GM23338 (cell line): ENCODE measurements around the gene DCPS. TPM values are rescaled to one million over a fixed set of nuclear protein-coding genes. Genes with fewer than 3 reads are reported as not detected.
A peak's percentile ranks its signal among the peaks of the same experiment; 100 is the strongest.

Experiments
- ATAC-seq: fragments of 200-7000 bp; cut with Tn5 transposase; 3 replicates; pipeline ENCODE4 v1.9.1; 2020
- DNase-seq: peaks from one replicate; pipeline ENCODE4 v3.0.0-alpha.2; 2015; ENCODE audit warnings: low spot score
- H2AFZ ChIP-seq: fragments of 200-600 bp; sonication (generic); 2 replicates; pipeline ENCODE4 v1.8.0; 2016; ENCODE audit warnings: antibody characterized with exemption, mild to moderate bottlenecking, moderate library complexity
- H3F3A ChIP-seq: fragments of 200-600 bp; sonication (generic); replicated peaks from 2 replicates; pipeline ENCODE4 v1.8.0; 2017; ENCODE audit warnings: antibody characterized with exemption, mixed run types, low read depth
- H3K27ac ChIP-seq: fragments of 200-600 bp; sonication (generic); 2 replicates; pipeline ENCODE4 v1.6.1; 2016; ENCODE audit warnings: low read depth
- H3K27me3 ChIP-seq: fragments of 200-600 bp; sonication (generic); 2 replicates; pipeline ENCODE4 v1.8.0; 2016; ENCODE audit warnings: mild to moderate bottlenecking, mixed run types, moderate library complexity; ENCODE audit not compliant: insufficient read depth
- H3K36me3 ChIP-seq: fragments of 200-600 bp; sonication (generic); 2 replicates; pipeline ENCODE4 v1.8.0; 2016; ENCODE audit warnings: mild to moderate bottlenecking; ENCODE audit not compliant: insufficient read depth
- H3K4me1 ChIP-seq: fragments of 200-600 bp; sonication (generic); 2 replicates; pipeline ENCODE4 v1.8.0; 2016; ENCODE audit warnings: mild to moderate bottlenecking, moderate library complexity; ENCODE audit not compliant: insufficient read depth
- H3K4me2 ChIP-seq: fragments of 200-600 bp; sonication (generic); 2 replicates; pipeline ENCODE4 v1.7.1; 2017; ENCODE audit warnings: mixed run types
- H3K4me3 ChIP-seq: fragments of 200-600 bp; sonication (generic); 2 replicates; pipeline ENCODE4 v1.6.1; 2016; ENCODE audit warnings: mixed run types
- H3K79me2 ChIP-seq: fragments of 200-600 bp; sonication (generic); replicated peaks from 2 replicates; pipeline ENCODE4 v1.8.0; 2017; ENCODE audit warnings: mild to moderate bottlenecking; ENCODE audit not compliant: insufficient read depth
- H3K9me2 ChIP-seq: fragments of 200-600 bp; sonication (generic); 2 replicates; pipeline ENCODE4 v1.8.0; 2017; ENCODE audit not compliant: insufficient read depth
- H4K20me1 ChIP-seq: fragments of 200-600 bp; sonication (generic); replicated peaks from 2 replicates; pipeline ENCODE4 v1.8.0; 2017; ENCODE audit warnings: mild to moderate bottlenecking; ENCODE audit not compliant: insufficient read depth
- H3K27ac Mint-ChIP-seq: 2 replicates; pipeline ENCODE4 v1.8.0; 2020; ENCODE audit warnings: inconsistent platforms, mild to moderate bottlenecking, moderate library complexity, mixed read lengths
- H3K27me3 Mint-ChIP-seq: 3 replicates; pipeline ENCODE4 v1.8.0; 2022; ENCODE audit warnings: low read depth, mild to moderate bottlenecking, moderate library complexity, mixed read lengths, inconsistent platforms; ENCODE audit not compliant: insufficient read depth, poor library complexity
- H3K36me3 Mint-ChIP-seq: 3 replicates; pipeline ENCODE4 v1.8.0; 2021; ENCODE audit warnings: low read depth, mild to moderate bottlenecking, inconsistent platforms, moderate library complexity, mixed read lengths
- H3K4me1 Mint-ChIP-seq: 3 replicates; pipeline ENCODE4 v1.8.0; 2020; ENCODE audit warnings: mild to moderate bottlenecking, inconsistent platforms, mixed read lengths
- H3K4me3 Mint-ChIP-seq: 3 replicates; pipeline ENCODE4 v1.8.0; 2021; ENCODE audit warnings: moderate library complexity, mild to moderate bottlenecking, inconsistent platforms, mixed read lengths
- H3K9me3 Mint-ChIP-seq: 3 replicates; pipeline ENCODE4 v1.8.0; 2020; ENCODE audit warnings: moderate library complexity, mild to moderate bottlenecking, inconsistent platforms, mixed read lengths
- CREB1 ChIP-seq: fragments of 250-450 bp; sonication (Bioruptor Pico); IDR thresholded peaks from 2 replicates; pipeline ENCODE4 v1.5.0; 2020; ENCODE audit warnings: low read depth, mild to moderate bottlenecking, moderate library complexity
- ETS1 ChIP-seq: IDR thresholded peaks from 2 replicates; pipeline ENCODE4 v1.6.1; 2016; ENCODE audit warnings: antibody characterized with exemption
- EZH2 ChIP-seq: fragments of 200-600 bp; sonication (generic); IDR thresholded peaks from one replicate; pipeline ENCODE4 v1.8.0; 2017; ENCODE audit warnings: antibody characterized with exemption, mild to moderate bottlenecking, low read depth; ENCODE audit not compliant: unreplicated experiment
- EZH2phosphoT487 ChIP-seq: fragments of 200-600 bp; sonication (generic); IDR thresholded peaks from one replicate; pipeline ENCODE4 v1.8.1; 2018; ENCODE audit warnings: antibody characterized with exemption; ENCODE audit not compliant: unreplicated experiment
- JUNB ChIP-seq: IDR thresholded peaks from one replicate; pipeline ENCODE4 v1.6.1; 2016; ENCODE audit warnings: antibody characterized with exemption; ENCODE audit not compliant: unreplicated experiment
- NANOG ChIP-seq: IDR thresholded peaks from 2 replicates; pipeline ENCODE4 v1.6.1; 2016; ENCODE audit warnings: antibody characterized with exemption, borderline replicate concordance
- POLR2AphosphoS5 ChIP-seq: IDR thresholded peaks from 2 replicates; pipeline ENCODE4 v1.6.1; 2016; ENCODE audit warnings: antibody characterized with exemption, low read depth
- REST ChIP-seq: IDR thresholded peaks from one replicate; pipeline ENCODE4 v1.6.1; 2018; ENCODE audit warnings: antibody characterized with exemption; ENCODE audit not compliant: unreplicated experiment
- STAT1 ChIP-seq: IDR thresholded peaks from one replicate; pipeline ENCODE4 v1.6.1; 2016; ENCODE audit warnings: antibody characterized with exemption; ENCODE audit not compliant: unreplicated experiment
- ZNF114 ChIP-seq: fragments of 250-450 bp; sonication (Bioruptor Pico); IDR thresholded peaks from 2 replicates; pipeline ENCODE4 v1.5.0; 2020; ENCODE audit warnings: mild to moderate bottlenecking, moderate library complexity
- polyA plus RNA-seq: library from polyadenylated mRNA; unstranded; fragments of >200 nt; fragmentation: Nextera tagmentation; extraction: Ambion mirVana; gene quantifications from 2 replicates; pipeline ENCODE4 v1.2.1, GENCODE V29; 2016
- total RNA-seq: library from RNA; depleted of rRNA; stranded (reverse); fragments of >200 nt; shearing (Covaris generic); gene quantifications from 2 replicates; pipeline ENCODE4 v1.2.3, GENCODE V29; 2014

DCPS gene
- total and polyA plus RNA-seq, 2 experiments from 2014 or later, result 26.8 to 46.4 TPM

GRCh38 chr11:126281245-126281644 is 22.6 kb upstream of the DCPS start (continued):
- TF ChIP-seq REST, result no peak
- TF ChIP-seq ETS1, result no peak
- TF ChIP-seq CREB1 (CRISPR knock-in tag), result no peak
- no peak for TF ChIP-seq JUNB
- no peak for TF ChIP-seq NANOG
- no peak for TF ChIP-seq POLR2AphosphoS5

DNA sequence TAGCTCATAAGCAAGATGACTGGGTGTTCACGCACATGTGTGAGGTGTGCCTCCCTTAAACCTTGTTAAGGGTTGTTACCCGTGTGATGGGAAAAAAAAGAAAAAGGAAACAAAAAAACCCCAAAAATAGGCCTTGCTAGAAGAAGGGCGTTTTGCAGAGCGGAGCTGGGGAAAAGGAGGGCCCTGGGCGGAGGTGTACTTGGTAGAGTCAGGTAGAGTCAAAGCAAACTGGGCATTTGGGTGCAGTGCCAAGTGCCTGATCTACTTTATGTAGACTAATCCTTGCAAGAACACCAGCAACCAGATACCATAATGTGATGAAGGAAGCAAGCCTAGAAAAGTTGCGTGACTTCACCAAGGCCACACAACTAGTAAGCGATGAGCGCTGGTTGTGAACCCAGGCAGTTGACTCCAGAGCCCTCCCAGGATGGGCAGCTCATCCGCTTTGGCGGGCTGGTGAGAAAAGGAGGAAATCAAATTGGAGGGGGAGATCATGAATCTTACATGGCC is 22.1 kb upstream of the DCPS start:
- H3K4me1 ChIP-seq, result 0 out of 2 replicates have a peak, but pooled peaks cover 7% of the 10 kb centered on the region
- H3K27me3 ChIP-seq, result peaks cover 19% of the 10 kb centered on the region
- no peaks in the 10 kb centered on the region for H3K79me2 ChIP-seq
- H3K27ac ChIP-seq, result no peak overlapping the region
- no peaks in the 10 kb centered on the region; the same call in 2 of the 3 replicates for H3K9me3 Mint-ChIP-seq
- no peaks in the 10 kb centered on the region for H3K9me2 ChIP-seq
- H2AFZ ChIP-seq, result peak overlapping the region; percentile 94
- H3K4me1 Mint-ChIP-seq, result peaks cover 15% of the 10 kb centered on the region
- H3K4me3 Mint-ChIP-seq, result peak overlapping the region; percentile 89
- no peaks in the 10 kb centered on the region for H4K20me1 ChIP-seq
- no peak for ATAC-seq
- H3K36me3 Mint-ChIP-seq, result peaks cover 17% of the 10 kb centered on the region
- H3F3A ChIP-seq, result peaks cover 10% of the 10 kb centered on the region
- H3K36me3 ChIP-seq, result no peaks in the 10 kb centered on the region
- H3K27ac Mint-ChIP-seq, result no peak overlapping the region
- DNase-seq, result no peak
- peaks cover 28% of the 10 kb centered on the region for H3K27me3 Mint-ChIP-seq
- no peak for TF ChIP-seq ZNF114 (CRISPR knock-in tag)
- TF ChIP-seq EZH2, result no peak
- no peak for TF ChIP-seq ETS1
- no peak for TF ChIP-seq JUNB
- TF ChIP-seq CREB1 (CRISPR knock-in tag), result no peak
- TF ChIP-seq STAT1, result no peak
- TF ChIP-seq EZH2phosphoT487, result no peak
- H3K4me3 ChIP-seq, result peak overlapping the region; percentile 74
- peak overlapping the region; percentile 86; the same call in 1 of the 2 replicates for H3K4me2 ChIP-seq
